PC-3 (cell line): ENCODE measurements around the gene RIMBP3C.

ENCODE experiments used
- CTCF ChIP-seq: fragments of 300-600 bp; sonication (generic); conservative IDR thresholded peaks from 2 replicates; pipeline ENCODE4 v1.5.1; 2017; ENCODE audit warnings: antibody characterized with exemption, low read depth, mild to moderate bottlenecking, low read length
- EZH2 ChIP-seq: fragments of 300-600 bp; sonication (generic); IDR thresholded peaks from one replicate; pipeline ENCODE4 v1.6.1; 2017; ENCODE audit warnings: antibody characterized with exemption, mild to moderate bottlenecking, low read length; ENCODE audit not compliant: unreplicated experiment

GRCh38 chr22:21591695-21592094 lies 40.4 kb upstream of the RIMBP3C start:
- no peak for TF ChIP-seq CTCF
- TF ChIP-seq EZH2, result no peak
